ENCODE data around the gene LAMP5.

Gene LAMP5

DNA sequence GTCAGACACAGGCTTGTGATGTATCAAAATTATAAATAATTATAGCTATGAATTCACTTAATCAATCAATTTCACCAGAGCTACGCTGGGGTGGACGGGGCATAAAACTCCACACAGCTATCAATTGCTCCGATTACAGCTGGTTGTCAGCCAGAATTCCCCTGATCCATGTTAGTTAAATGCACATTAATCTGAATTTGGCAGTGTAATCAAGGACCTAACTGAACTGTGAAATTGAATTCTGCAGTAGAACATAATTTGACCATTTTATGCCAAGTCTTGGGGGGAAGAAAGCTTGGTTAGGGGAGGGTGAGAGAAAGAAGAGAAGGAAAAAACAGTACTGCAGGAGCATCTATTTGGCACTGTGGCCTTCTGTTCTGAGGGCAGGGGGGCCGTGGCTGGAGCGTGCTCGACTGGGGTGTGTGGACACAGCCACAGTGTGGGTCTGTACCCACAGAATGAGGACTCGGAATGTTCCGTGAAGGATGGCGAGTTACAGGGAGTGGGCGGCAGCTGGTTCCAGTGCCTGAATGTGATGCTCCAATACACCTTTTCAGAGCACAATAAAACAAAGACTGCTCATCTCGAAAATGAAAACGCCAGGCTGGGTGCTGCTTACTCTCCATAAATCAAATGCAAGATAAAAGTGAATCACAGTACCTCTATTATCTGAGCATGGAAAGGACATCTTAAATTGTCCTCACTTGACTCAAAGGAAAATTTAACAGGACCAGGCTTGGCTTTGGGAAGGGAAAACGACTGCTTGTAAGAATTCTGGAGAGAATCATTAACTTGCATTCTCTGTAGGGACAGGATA lies 59.2 kb downstream of the LAMP5 start:
- DNase-seq (ENCODE audit: low spot score) = no peak
- Mint-ChIP-seq H3K4me1 (ENCODE audit: low read depth) (no peaks in the 10 kb centered on the region), H3K4me3 (no peak overlapping the region), H3K36me3 (ENCODE audit: low read depth) (no peaks in the 10 kb centered on the region), H3K27ac (no peak overlapping the region), H3K9me3 (no peaks in the 10 kb centered on the region), H3K27me3 (ENCODE audit: low read depth) (no peaks in the 10 kb centered on the region)

DNA sequence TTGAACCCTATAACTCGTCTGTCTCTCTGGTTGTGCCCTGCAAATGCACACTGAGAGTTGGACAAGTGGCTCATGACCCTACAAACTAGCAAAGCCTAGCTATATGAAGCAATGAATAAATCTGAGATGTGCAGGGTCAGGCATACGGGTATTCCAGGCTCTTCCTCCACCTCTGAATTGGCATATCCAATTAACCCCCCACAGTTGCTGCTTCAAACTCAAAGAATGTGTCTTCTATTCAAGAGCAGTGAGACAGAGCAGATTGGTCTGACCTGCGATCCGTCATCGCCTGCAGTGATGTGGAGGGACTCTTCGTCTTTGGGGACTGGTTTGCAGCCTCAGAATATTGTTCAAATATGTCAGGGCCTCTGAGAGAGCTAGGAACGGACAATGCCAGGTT lies 59.8 kb downstream of the LAMP5 start:
- Mint-ChIP-seq H3K4me1 (ENCODE audit: low read depth) (no peaks in the 10 kb centered on the region), H3K9me3 (no peaks in the 10 kb centered on the region), H3K4me3 (no peak overlapping the region), H3K27ac (no peak overlapping the region), H3K36me3 (ENCODE audit: low read depth) (no peaks in the 10 kb centered on the region), H3K27me3 (ENCODE audit: low read depth) (no peaks in the 10 kb centered on the region)
- no peak for DNase-seq (ENCODE audit: low spot score)

DNA sequence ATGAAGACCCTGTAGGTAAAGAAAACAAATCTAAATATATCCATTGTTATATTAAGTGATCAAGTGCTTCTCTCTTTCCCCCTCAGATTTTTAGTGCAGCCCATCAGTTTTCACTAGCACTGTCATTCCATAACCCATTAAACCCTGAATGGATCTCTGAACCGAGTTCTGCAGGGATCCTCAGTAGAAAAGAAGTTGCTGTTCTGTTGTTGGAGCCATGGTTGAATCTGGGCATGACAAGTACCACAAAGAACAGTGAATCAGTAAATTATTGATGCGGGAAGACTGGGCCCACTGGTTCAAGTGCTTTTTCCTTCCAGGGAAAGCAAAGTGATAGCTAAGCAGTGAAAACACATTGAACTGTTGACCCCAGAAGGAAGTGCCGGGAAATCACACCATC lies 60.4 kb downstream of the LAMP5 start:
- no peak overlapping the region for H3K4me3 Mint-ChIP-seq
- H3K27me3 Mint-ChIP-seq (ENCODE audit: low read depth) = no peaks in the 10 kb centered on the region
- no peak overlapping the region for H3K27ac Mint-ChIP-seq
- no peaks in the 10 kb centered on the region for H3K36me3 Mint-ChIP-seq (ENCODE audit: low read depth)
- H3K9me3 Mint-ChIP-seq = no peaks in the 10 kb centered on the region
- no peaks in the 10 kb centered on the region for H3K4me1 Mint-ChIP-seq (ENCODE audit: low read depth)
- no peak for DNase-seq (ENCODE audit: low spot score)

DNA sequence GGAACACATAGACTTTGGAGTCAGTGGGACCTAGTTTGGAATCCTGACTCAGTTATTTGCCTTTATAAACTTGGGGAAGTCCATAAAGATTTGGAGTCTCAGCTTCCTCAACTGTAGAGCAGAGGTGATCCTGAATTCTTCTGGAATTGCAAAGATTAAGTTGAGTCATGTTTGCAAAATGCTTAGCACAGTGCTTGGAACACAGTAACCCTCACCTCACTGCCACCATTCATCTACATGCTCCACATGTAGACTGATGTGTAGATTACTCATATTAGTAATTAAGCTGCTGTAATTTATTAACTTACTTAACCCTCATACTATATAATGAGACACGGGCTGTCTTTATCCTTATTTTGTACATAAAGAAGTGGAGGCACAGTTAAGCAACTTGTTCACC lies 61.4 kb downstream of the LAMP5 start:
- Mint-ChIP-seq H3K36me3 (ENCODE audit: low read depth) (no peaks in the 10 kb centered on the region), H3K27me3 (ENCODE audit: low read depth) (no peaks in the 10 kb centered on the region), H3K27ac (no peak overlapping the region), H3K4me1 (ENCODE audit: low read depth) (no peaks in the 10 kb centered on the region), H3K9me3 (no peaks in the 10 kb centered on the region), H3K4me3 (no peak overlapping the region)
- DNase-seq (ENCODE audit: low spot score) = no peak

DNA sequence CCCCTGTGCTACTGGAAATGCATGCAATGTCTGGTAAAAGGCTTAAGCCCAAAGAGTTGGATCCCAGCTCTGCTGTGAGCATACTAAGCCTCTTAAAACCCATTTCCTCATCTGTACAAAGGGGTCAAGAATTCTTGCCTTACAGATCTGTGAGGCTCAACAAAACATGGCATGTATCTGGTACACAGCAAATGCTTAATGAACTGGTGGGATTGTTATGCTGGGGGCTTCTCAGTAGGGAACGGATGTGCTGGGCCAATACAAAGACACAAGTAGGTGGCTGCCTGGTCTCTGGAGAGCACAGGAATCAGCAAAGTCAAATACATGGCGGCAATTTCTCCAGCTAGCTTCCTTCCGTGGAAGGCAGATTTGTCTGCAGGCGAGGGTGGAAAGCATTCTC lies 62.3 kb downstream of the LAMP5 start:
- no peaks in the 10 kb centered on the region for H3K4me1 Mint-ChIP-seq (ENCODE audit: low read depth)

DNA sequence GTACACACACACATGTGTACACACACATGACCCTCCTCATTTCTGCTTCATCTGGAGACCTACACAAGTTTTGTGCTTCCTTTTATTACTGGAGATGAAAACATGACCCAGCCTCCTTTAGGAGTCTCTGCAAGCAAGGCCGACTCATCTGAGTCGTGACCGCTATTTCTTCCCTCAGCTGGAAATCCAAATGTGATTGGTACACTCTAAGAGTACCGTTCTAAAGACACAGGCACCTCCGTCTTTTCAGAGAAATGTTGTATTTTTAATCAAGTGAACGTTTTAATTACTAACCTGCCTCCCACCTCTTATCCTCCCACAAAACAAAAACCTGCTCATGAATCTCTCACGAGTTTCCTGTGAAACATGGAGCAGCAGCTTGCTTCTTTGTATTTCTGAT lies 63.0 kb downstream of the LAMP5 start:
- H3K4me3 Mint-ChIP-seq = no peak overlapping the region
- H3K4me1 Mint-ChIP-seq (ENCODE audit: low read depth) = no peaks in the 10 kb centered on the region
- H3K9me3 Mint-ChIP-seq = no peaks in the 10 kb centered on the region
- no peak for DNase-seq (ENCODE audit: low spot score)
- no peaks in the 10 kb centered on the region for H3K36me3 Mint-ChIP-seq (ENCODE audit: low read depth)
- no peaks in the 10 kb centered on the region for H3K27me3 Mint-ChIP-seq (ENCODE audit: low read depth)
- no peak overlapping the region for H3K27ac Mint-ChIP-seq

More for the DNA sequence above, 62.3 kb downstream of the LAMP5 start:
- Mint-ChIP-seq H3K27me3 (ENCODE audit: low read depth) (no peaks in the 10 kb centered on the region), H3K27ac (no peak overlapping the region), H3K4me3 (no peak overlapping the region), H3K9me3 (no peaks in the 10 kb centered on the region), H3K36me3 (ENCODE audit: low read depth) (no peaks in the 10 kb centered on the region)
- DNase-seq (ENCODE audit: low spot score) = no peak

DNA sequence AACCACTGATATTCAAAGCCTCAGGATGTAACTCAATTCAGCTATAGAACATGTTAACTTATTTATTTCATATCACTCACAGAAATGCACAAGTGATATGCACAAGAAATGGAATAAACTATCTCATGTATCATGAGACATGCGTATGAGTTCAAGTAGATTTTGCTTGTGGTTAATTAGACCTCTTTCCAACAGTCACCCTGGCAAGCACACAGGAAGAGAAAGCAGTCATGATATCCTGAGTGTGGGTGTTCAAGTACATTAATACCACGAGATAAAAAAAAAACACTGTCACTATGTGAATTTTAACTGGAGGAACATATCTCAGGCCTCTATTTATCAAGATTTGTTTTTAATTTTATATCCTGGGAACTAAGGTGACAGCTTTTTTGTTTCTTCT lies 64.2 kb downstream of the LAMP5 start:
- Mint-ChIP-seq H3K9me3 (no peaks in the 10 kb centered on the region), H3K4me1 (ENCODE audit: low read depth) (no peaks in the 10 kb centered on the region), H3K36me3 (ENCODE audit: low read depth) (no peaks in the 10 kb centered on the region), H3K27ac (no peak overlapping the region), H3K27me3 (ENCODE audit: low read depth) (no peaks in the 10 kb centered on the region), H3K4me3 (no peak overlapping the region)
- no peak for DNase-seq (ENCODE audit: low spot score)
